Endothelial cell of umbilical vein (primary cell): ENCODE measurements around the gene NCLN. TPM values are rescaled to one million over a fixed set of nuclear protein-coding genes. Genes with fewer than 3 reads are reported as not detected.

Source experiments
- BruUV-seq: library from RNA; stranded (reverse); fragments of 400-500 nt; replicated peaks from 2 replicates; lab custom pipeline; 2021; lab: Mats Ljungman, UMichigan
- CTCF ChIA-PET: fragments of 300-600, 350-600 bp; sonication (Branson Sonifier 250); formaldehyde crosslinking; loops from one replicate; lab custom pipeline; 2021; ENCODE audit warnings: antibody characterized with exemption, inconsistent platforms; lab: Charles Lee
- POLR2A ChIA-PET: fragments of 300-600, 350-600 bp; sonication (Branson Sonifier 250); formaldehyde crosslinking; loops from one replicate; lab custom pipeline; 2021; ENCODE audit warnings: antibody characterized with exemption, inconsistent platforms; lab: Charles Lee
- DNase-seq: peaks from one replicate; pipeline ENCODE4 v3.0.0-alpha.2; 2011; ENCODE audit warnings: low read depth, low spot score
- FAIRE-seq: peaks from 2 replicates; lab custom pipeline; 2011; peaks lifted over from hg19 to GRCh38; lab: Jason Lieb, UNC
- H2AFZ ChIP-seq: 2 replicates; pipeline ENCODE4 v1.6.0; 2012; ENCODE audit warnings: low read depth, low read length, control low read depth, inconsistent platforms
- H3K27ac ChIP-seq: 2 replicates; pipeline ENCODE4 v1.5.1; 2011; ENCODE audit warnings: low read depth, mild to moderate bottlenecking, control low read depth, low read length, moderate library complexity; ENCODE audit not compliant: insufficient read depth
- H3K27me3 ChIP-seq, 2 experiments: 2 replicates each; pipeline versions ENCODE4 v1.6.0 to v1.6.1; 2011; ENCODE audit warnings: low read length in 2 of 2, mixed read lengths in 1 of 2; ENCODE audit not compliant: control insufficient read depth in 2 of 2, insufficient read depth in 2 of 2
- H3K36me3 ChIP-seq, 2 experiments: 2 replicates in 1 of 2; 3 replicates in 1 of 2; pipeline ENCODE4 v1.5.1; 2011; ENCODE audit warnings: low read length in 2 of 2, mild to moderate bottlenecking in 1 of 2, moderate library complexity in 1 of 2; ENCODE audit not compliant: control insufficient read depth in 2 of 2, insufficient read depth in 2 of 2; ENCODE audit errors: extremely low read depth in 1 of 2
- H3K4me1 ChIP-seq: 3 replicates; pipeline ENCODE4 v1.5.1; 2011; ENCODE audit warnings: mild to moderate bottlenecking, low read length; ENCODE audit not compliant: control insufficient read depth, insufficient read depth; ENCODE audit errors: extremely low read depth
- H3K4me2 ChIP-seq: 2 replicates; pipeline ENCODE4 v1.6.1; 2011; ENCODE audit warnings: low read length, control low read depth, mixed read lengths; ENCODE audit not compliant: insufficient read depth
- H3K4me3 ChIP-seq, 3 experiments: fragments of 200-600 bp in 1 of 3; sonication (generic), shearing (Covaris generic) in 1 of 3; replicated peaks in 1 of 3; 2 replicates each; pipeline ENCODE4 v1.5.1; 2011 to 2016; ENCODE audit warnings: control low read depth in 3 of 3, low read length in 3 of 3, mild to moderate bottlenecking in 2 of 3, inconsistent platforms in 1 of 3, low read depth in 1 of 3, moderate library complexity in 1 of 3; ENCODE audit not compliant: insufficient read depth in 1 of 3
- H3K79me2 ChIP-seq: 2 replicates; pipeline ENCODE4 v1.6.0; 2012; ENCODE audit warnings: low read length, inconsistent platforms; ENCODE audit not compliant: control insufficient read depth, insufficient read depth
- H3K9ac ChIP-seq: replicated peaks from 2 replicates; pipeline ENCODE3; 2011; ENCODE audit warnings: low read length, control low read depth; ENCODE audit not compliant: insufficient read depth; ENCODE audit errors: extremely low read depth
- H3K9me1 ChIP-seq: replicated peaks from 3 replicates; pipeline ENCODE4 v1.6.0; 2011; ENCODE audit warnings: mild to moderate bottlenecking, low read length; ENCODE audit not compliant: control insufficient read depth, insufficient read depth; ENCODE audit errors: extremely low read depth
- H3K9me3 ChIP-seq: replicated peaks from 2 replicates; pipeline ENCODE4 v1.5.1; 2012; ENCODE audit warnings: low read length, inconsistent platforms; ENCODE audit not compliant: control insufficient read depth, insufficient read depth
- H4K20me1 ChIP-seq: replicated peaks from 2 replicates; pipeline ENCODE3; 2011; ENCODE audit warnings: mild to moderate bottlenecking, low read length; ENCODE audit not compliant: control insufficient read depth, insufficient read depth; ENCODE audit errors: extremely low read depth
- CTCF ChIP-seq, 2 donors: IDR thresholded peaks; 1 replicate in 1 of 2; 2 replicates in 1 of 2; pipeline ENCODE4 v1.5.1; 2011; ENCODE audit warnings: low read length in 2 of 2, mild to moderate bottlenecking in 2 of 2, moderate library complexity in 2 of 2, control low read depth in 1 of 2, inconsistent platforms in 1 of 2, low read depth in 1 of 2; ENCODE audit not compliant: insufficient read depth in 1 of 2; ENCODE audit errors: extremely low read depth in 1 of 2
- EZH2 ChIP-seq: IDR thresholded peaks from 2 replicates; pipeline ENCODE4 v1.6.1; 2012; ENCODE audit warnings: borderline replicate concordance, low read depth, mild to moderate bottlenecking, moderate library complexity, low read length, inconsistent platforms; ENCODE audit not compliant: severe bottlenecking
- FOS ChIP-seq: IDR thresholded peaks from 2 replicates; pipeline ENCODE4 v1.6.1; 2011; ENCODE audit warnings: mild to moderate bottlenecking, low read length, moderate library complexity, borderline replicate concordance; ENCODE audit not compliant: insufficient read depth
- GATA2 ChIP-seq: IDR thresholded peaks from 2 replicates; pipeline ENCODE4 v1.7.0; 2011; ENCODE audit warnings: low read depth, mild to moderate bottlenecking, moderate library complexity, mixed read lengths, low read length; ENCODE audit not compliant: insufficient read length, insufficient read depth
- JUN ChIP-seq: IDR thresholded peaks from 2 replicates; pipeline ENCODE4 v1.6.1; 2011; ENCODE audit warnings: borderline replicate concordance, low read depth; ENCODE audit not compliant: insufficient read length, insufficient read depth
- MYC ChIP-seq: IDR thresholded peaks from one replicate; pipeline ENCODE4 v1.6.1; 2011; ENCODE audit warnings: mild to moderate bottlenecking, low read depth, low read length
- POLR2A ChIP-seq: IDR thresholded peaks from 2 replicates; pipeline ENCODE4 v1.6.1; 2012; ENCODE audit warnings: low read depth, mild to moderate bottlenecking, control low read depth, low read length
- POLR2AphosphoS5 ChIP-seq: IDR thresholded peaks from 2 replicates; pipeline ENCODE4 v1.6.1; 2012; ENCODE audit warnings: low read depth, mild to moderate bottlenecking, control low read depth, low read length, moderate library complexity; ENCODE audit not compliant: insufficient read depth
- dilution Hi-C: fragments of 300-500 bp; cut with MboI; formaldehyde crosslinking; loops from one replicate; pipeline ENCODE4 v1.15.0; 2019; ENCODE audit warnings: low sequenced_read_pairs; ENCODE audit not compliant: extremely low pct_ligation_motif_present
- intact Hi-C: fragments of 100-400 bp; cut with micrococcal nuclease; formaldehyde crosslinking; loops from one replicate; pipeline ENCODE4 v1.10.0; 2022
- polyA plus RNA-seq, 4 experiments: library from polyadenylated mRNA; depleted of rRNA in 3 of 4; stranded (reverse) in 3 of 4; unstranded in 1 of 4; fragments of >200 nt; gene quantifications; 2 replicates each; pipeline versions ENCODE4 v1.2.1 to v1.2.3, GENCODE V29; 2011 to 2012; ENCODE audit warnings: missing spikeins in 1 of 4
- total RNA-seq: library from RNA; stranded (reverse); gene quantifications from 2 replicates; pipeline ENCODE4 v1.2.3, GENCODE V29; 2021
- TF ChIP-seq, protein P1 (sequence below): IDR thresholded peaks from 2 replicates; pipeline ENCODE4 v1.6.1; 2011; ENCODE audit not compliant: insufficient read depth, insufficient read length

Gene NCLN
- total and polyA plus RNA-seq, 2 donors (not counting 3 experiments of a cell fraction or from before 2014, with no cell fraction given), result 97.2 to 102 TPM

DNA sequence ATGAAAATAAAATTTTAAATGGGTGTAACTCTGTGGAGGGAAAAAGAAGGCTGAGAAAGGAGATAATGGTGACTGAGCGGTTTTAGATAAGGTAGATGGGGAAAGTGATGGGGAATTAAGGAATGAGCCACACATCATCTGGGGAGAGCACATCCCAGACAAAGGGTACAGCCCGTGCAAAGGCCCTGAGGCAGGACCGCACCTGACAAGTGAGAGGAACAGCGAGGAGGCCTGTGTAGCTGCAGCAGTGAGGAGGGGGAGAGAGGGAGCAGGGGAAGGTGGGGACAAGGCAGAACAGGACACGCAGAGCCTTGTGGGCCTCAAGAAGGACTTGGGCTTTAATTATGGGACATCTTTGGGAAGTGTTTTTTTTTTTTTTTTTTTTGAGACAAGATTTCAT lies 37.0 kb downstream of the NCLN start:
- ChIA-PET POLR2A (interaction anchor here (0.6 kb wide), 1 partner anchor 237 kb away, joined by 3 read pairs; no protein-coding TSS in a partner anchor), CTCF (no interaction called here)
- no peaks in the 10 kb centered on the region for H3K9me3 ChIP-seq
- H3K4me3 ChIP-seq, result no peak overlapping the region
- no peaks in the 10 kb centered on the region for H3K36me3 ChIP-seq
- H3K79me2 ChIP-seq, result no peaks in the 10 kb centered on the region
- H2AFZ ChIP-seq, result no peak overlapping the region
- BruUV-seq, result no TSS peak
- H3K27ac ChIP-seq, result no peak overlapping the region
- H3K9me1 ChIP-seq, result no peaks in the 10 kb centered on the region
- dilution Hi-C loops (no loop called here), intact Hi-C loops (no loop called here)
- H3K9ac ChIP-seq, result no peak overlapping the region
- no peak overlapping the region for H3K4me2 ChIP-seq
- H4K20me1 ChIP-seq, result no peaks in the 10 kb centered on the region
- TF ChIP-seq POLR2A (no peak), MYC (no peak), JUN (no peak), FOS (no peak), GATA2 (no peak), POLR2AphosphoS5 (no peak), EZH2 (no peak), CTCF (IDR thresholded peaks at IDR 0.05; ENCODE audit: extremely low read depth in 1 of 2, insufficient read depth in 1 of 2, low read depth in 1 of 2, low read length in 2 of 2) (no peak)
- TF ChIP-seq, protein P1, sequence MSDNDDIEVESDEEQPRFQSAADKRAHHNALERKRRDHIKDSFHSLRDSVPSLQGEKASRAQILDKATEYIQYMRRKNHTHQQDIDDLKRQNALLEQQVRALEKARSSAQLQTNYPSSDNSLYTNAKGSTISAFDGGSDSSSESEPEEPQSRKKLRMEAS, result no peak
- peaks cover 13 to 15% of the 10 kb centered on the region in 2 experiments for H3K27me3 ChIP-seq
- FAIRE-seq (no peak), DNase-seq (no peak)
- H3K4me1 ChIP-seq, result no peaks in the 10 kb centered on the region
